H1 (cell line): ENCODE data around the gene EPHA6. TPM values are rescaled to one million over a fixed set of nuclear protein-coding genes. Genes with fewer than 3 reads are reported as not detected.

Experiments
- CTCF ChIA-PET: fragments of 300-600 bp; sonication (Branson Sonifier 250); formaldehyde crosslinking; loops from one replicate; lab custom pipeline; 2021; ENCODE audit not compliant: partially characterized antibody; lab: Charles Lee
- POLR2A ChIA-PET: fragments of 300-600 bp; sonication (Branson Sonifier 250); formaldehyde crosslinking; loops from one replicate; lab custom pipeline; 2021; ENCODE audit warnings: inconsistent platforms; ENCODE audit not compliant: partially characterized antibody; lab: Charles Lee
- DNase-seq, 2 experiments: peaks; one replicate each; pipeline versions ENCODE4 v3.0.0 to v3.0.0-alpha.2; 2010 to 2022; ENCODE audit warnings: low spot score in 2 of 2, low read depth in 1 of 2, mixed read lengths in 1 of 2
- FAIRE-seq: peaks from 2 replicates; lab custom pipeline; 2011; peaks lifted over from hg19 to GRCh38; lab: Jason Lieb, UNC
- H2AFZ ChIP-seq: 2 replicates; pipeline ENCODE4 v1.8.1; 2012; ENCODE audit warnings: low read length, inconsistent platforms
- H2AK5ac ChIP-seq: 2 replicates; pipeline ENCODE4 v1.6.1; 2013; ENCODE audit warnings: low read depth, low read length
- H2BK120ac ChIP-seq: replicated peaks from 2 replicates; pipeline ENCODE3; 2013; ENCODE audit warnings: low read depth, low read length, inconsistent platforms
- H2BK12ac ChIP-seq: 2 replicates; pipeline ENCODE4 v1.6.1; 2013; ENCODE audit warnings: low read depth, low read length
- H2BK15ac ChIP-seq: 2 replicates; pipeline ENCODE4 v1.6.1; 2013; ENCODE audit warnings: low read length
- H2BK20ac ChIP-seq: 2 replicates; pipeline ENCODE4 v1.6.1; 2013; ENCODE audit warnings: low read length
- H2BK5ac ChIP-seq: 2 replicates; pipeline ENCODE4 v1.6.1; 2013; ENCODE audit warnings: low read depth, low read length
- H3K14ac ChIP-seq: 2 replicates; pipeline ENCODE4 v1.6.1; 2013; ENCODE audit warnings: inconsistent platforms; ENCODE audit not compliant: insufficient read length
- H3K18ac ChIP-seq: 2 replicates; pipeline ENCODE4 v1.6.1; 2013; ENCODE audit warnings: low read length; ENCODE audit errors: extremely low read depth
- H3K23ac ChIP-seq: 2 replicates; pipeline ENCODE4 v1.6.1; 2013; ENCODE audit warnings: inconsistent platforms; ENCODE audit not compliant: insufficient read length
- H3K23me2 ChIP-seq: 2 replicates; pipeline ENCODE4 v1.6.1; 2013; ENCODE audit warnings: low read depth, low read length
- H3K27ac ChIP-seq: 2 replicates; pipeline ENCODE4 v1.6.1; 2011; ENCODE audit warnings: low read depth, low read length, inconsistent platforms
- H3K27me3 ChIP-seq, 4 experiments: replicated peaks in 1 of 4; 1 replicate in 1 of 4; 2 replicates in 3 of 4; pipeline versions ENCODE4 v1.6.1 to v1.8.1; 2011 to 2013; ENCODE audit warnings: low read length in 3 of 4, mild to moderate bottlenecking in 3 of 4, inconsistent platforms in 2 of 4, mixed read lengths in 2 of 4, moderate library complexity in 1 of 4; ENCODE audit not compliant: control insufficient read depth in 3 of 4, insufficient read depth in 3 of 4; ENCODE audit errors: extremely low read depth in 1 of 4
- H3K36me3 ChIP-seq, 4 experiments: 2 replicates each; pipeline versions ENCODE4 v1.6.1 to v1.8.1; 2011 to 2013; ENCODE audit warnings: mild to moderate bottlenecking in 4 of 4, low read length in 3 of 4, moderate library complexity in 2 of 4, control low read depth in 1 of 4, inconsistent platforms in 1 of 4; ENCODE audit not compliant: insufficient read depth in 4 of 4, control insufficient read depth in 2 of 4
- H3K4ac ChIP-seq: replicated peaks from 2 replicates; pipeline ENCODE3; 2013; ENCODE audit warnings: low read length, low read depth, mixed read lengths, inconsistent platforms; ENCODE audit not compliant: insufficient read length
- H3K4me1 ChIP-seq, 4 experiments: replicated peaks in 1 of 4; 1 replicate in 1 of 4; 2 replicates in 3 of 4; pipeline versions ENCODE4 v1.6.1 to v1.8.1; 2011 to 2013; ENCODE audit warnings: low read length in 3 of 4, inconsistent platforms in 2 of 4, mixed read lengths in 1 of 4; ENCODE audit not compliant: insufficient read depth in 4 of 4, control insufficient read depth in 3 of 4
- H3K4me2 ChIP-seq, 2 experiments: 2 replicates each; pipeline versions ENCODE4 v1.6.1 to v1.8.1; 2011 to 2013; ENCODE audit warnings: low read depth in 2 of 2, low read length in 2 of 2, control low read depth in 1 of 2, inconsistent platforms in 1 of 2, mild to moderate bottlenecking in 1 of 2; ENCODE audit not compliant: insufficient read depth in 1 of 2
- H3K4me3 ChIP-seq, 4 experiments: fragments of 200-600, 300-600 bp in 1 of 4; sonication (generic), shearing (Covaris generic), sonication (Bioruptor Twin) in 1 of 4; 2 replicates each; pipeline versions ENCODE4 v1.5.1 to v1.8.1; 2011 to 2016; ENCODE audit warnings: low read length in 4 of 4, low read depth in 3 of 4, control low read depth in 2 of 4, inconsistent platforms in 2 of 4, mild to moderate bottlenecking in 2 of 4, mixed read lengths in 1 of 4, moderate library complexity in 1 of 4; ENCODE audit not compliant: insufficient read depth in 2 of 4; ENCODE audit errors: extremely low read depth in 1 of 4
- H3K56ac ChIP-seq: replicated peaks from 2 replicates; pipeline ENCODE3; 2013; ENCODE audit warnings: low read depth, mild to moderate bottlenecking, mixed read lengths, low read length, inconsistent platforms; ENCODE audit not compliant: insufficient read length
- H3K79me1 ChIP-seq: 2 replicates; pipeline ENCODE4 v1.6.1; 2013; ENCODE audit warnings: low read depth, low read length, control low read depth
- H3K79me2 ChIP-seq, 2 experiments: 2 replicates each; pipeline versions ENCODE4 v1.6.1 to v1.8.1; 2012 to 2013; ENCODE audit warnings: low read length in 2 of 2, mild to moderate bottlenecking in 2 of 2, inconsistent platforms in 1 of 2; ENCODE audit not compliant: insufficient read depth in 2 of 2, control insufficient read depth in 1 of 2
- H3K9ac ChIP-seq, 4 experiments: replicated peaks in 1 of 4; 1 replicate in 1 of 4; 2 replicates in 3 of 4; pipeline versions ENCODE4 v1.6.1 to v1.8.1; 2011 to 2013; ENCODE audit warnings: low read depth in 3 of 4, low read length in 3 of 4, control low read depth in 2 of 4, mild to moderate bottlenecking in 2 of 4, moderate library complexity in 2 of 4, inconsistent platforms in 1 of 4; ENCODE audit errors: extremely low read depth in 1 of 4
- H3K9me3 ChIP-seq, 2 experiments: 2 replicates each; pipeline versions ENCODE4 v1.6.1 to v1.8.1; 2012 to 2013; ENCODE audit warnings: mild to moderate bottlenecking in 2 of 2, moderate library complexity in 2 of 2, control low read depth in 1 of 2, inconsistent platforms in 1 of 2, low read depth in 1 of 2, low read length in 1 of 2, mixed read lengths in 1 of 2; ENCODE audit not compliant: insufficient read depth in 2 of 2
- H4K20me1 ChIP-seq, 2 experiments: replicated peaks in 1 of 2; 2 replicates each; pipeline versions ENCODE3 to v1.8.1; 2011 to 2013; ENCODE audit warnings: inconsistent platforms in 2 of 2, low read length in 2 of 2, mild to moderate bottlenecking in 1 of 2; ENCODE audit not compliant: insufficient read depth in 2 of 2, control insufficient read depth in 1 of 2
- H4K5ac ChIP-seq: 2 replicates; pipeline ENCODE4 v1.6.1; 2013; ENCODE audit warnings: low read length, low read depth, mixed read lengths, inconsistent platforms; ENCODE audit not compliant: insufficient read length
- H4K8ac ChIP-seq: 2 replicates; pipeline ENCODE4 v1.8.0; 2013; ENCODE audit warnings: mild to moderate bottlenecking, moderate library complexity, low read length, inconsistent platforms; ENCODE audit not compliant: insufficient read depth; ENCODE audit errors: extremely low read depth
- H4K91ac ChIP-seq: replicated peaks from 2 replicates; pipeline ENCODE3; 2013; ENCODE audit warnings: low read length, mixed read lengths, inconsistent platforms; ENCODE audit not compliant: insufficient read length
- ATF2 ChIP-seq: IDR thresholded peaks from 2 replicates; pipeline ENCODE4 v1.6.1; 2012; ENCODE audit warnings: low read length, inconsistent platforms
- ATF3 ChIP-seq: IDR thresholded peaks from 2 replicates; pipeline ENCODE4 v1.6.1; 2011; ENCODE audit warnings: low read depth, mild to moderate bottlenecking, low read length; ENCODE audit not compliant: insufficient read depth
- BACH1 ChIP-seq: IDR thresholded peaks from 2 replicates; pipeline ENCODE4 v1.6.1; 2012; ENCODE audit warnings: low read length, improper control_type of control experiment
- CHD2 ChIP-seq: IDR thresholded peaks from 2 replicates; pipeline ENCODE4 v1.6.1; 2012; ENCODE audit warnings: low read length, improper control_type of control experiment
- EGR1 ChIP-seq: IDR thresholded peaks from 2 replicates; pipeline ENCODE4 v1.6.1; 2011; ENCODE audit warnings: low read depth, low read length, borderline replicate concordance
- JUN ChIP-seq: IDR thresholded peaks from 2 replicates; pipeline ENCODE4 v1.6.1; 2011; ENCODE audit warnings: low read depth, mild to moderate bottlenecking, improper control_type of control experiment, low read length
- JUND ChIP-seq: IDR thresholded peaks from 2 replicates; pipeline ENCODE4 v1.6.1; 2011; ENCODE audit warnings: mild to moderate bottlenecking, improper control_type of control experiment, low read length
- KDM4A ChIP-seq: IDR thresholded peaks from one replicate; pipeline ENCODE4 v1.7.1; 2012; ENCODE audit warnings: low read depth, mild to moderate bottlenecking, moderate library complexity, low read length, inconsistent platforms; ENCODE audit not compliant: severe bottlenecking
- NANOG ChIP-seq: IDR thresholded peaks from 2 replicates; pipeline ENCODE4 v1.6.1; 2011; ENCODE audit warnings: low read length, low read depth, mild to moderate bottlenecking, inconsistent platforms; ENCODE audit not compliant: insufficient read depth, poor library complexity, severe bottlenecking
- POLR2A ChIP-seq, 2 experiments: IDR thresholded peaks; 1 replicate in 1 of 2; 2 replicates in 1 of 2; pipeline ENCODE4 v1.6.1; 2011; ENCODE audit warnings: low read depth in 2 of 2, low read length in 2 of 2, mild to moderate bottlenecking in 2 of 2; ENCODE audit errors: control extremely low read depth in 1 of 2
- RAD21 ChIP-seq, 2 experiments: IDR thresholded peaks in 1 of 2; conservative IDR thresholded peaks in 1 of 2; 2 replicates each; pipeline ENCODE4 v1.6.1; 2011; ENCODE audit warnings: low read depth in 2 of 2, low read length in 2 of 2, improper control_type of control experiment in 1 of 2, inconsistent platforms in 1 of 2, mild to moderate bottlenecking in 1 of 2, moderate library complexity in 1 of 2
- SIX5 ChIP-seq: IDR thresholded peaks from 2 replicates; pipeline ENCODE4 v1.6.1; 2011; ENCODE audit warnings: mild to moderate bottlenecking, low read depth, low read length
- YY1 ChIP-seq: IDR thresholded peaks from 2 replicates; pipeline ENCODE4 v1.6.1; 2011; ENCODE audit warnings: low read depth, mild to moderate bottlenecking, low read length
- WGBS, 2 experiments: shearing (Covaris generic) in 1 of 2; methylation state at CpG; one replicate each; pipeline versions ENCODE4 v1.1.6 to v1.1.7; 2013 to 2015; ENCODE audit warnings: low lambda C conversion rate in 2 of 2, mixed read lengths in 2 of 2, inconsistent platforms in 1 of 2, low coverage in 1 of 2, missing lambda C conversion rate in 1 of 2; ENCODE audit not compliant: insufficient replicate concordance in 2 of 2, insufficient coverage in 1 of 2, insufficient read length in 1 of 2; ENCODE audit errors: extremely low coverage in 1 of 2, missing lambda C conversion rate in 1 of 2; 5-methylcytosine and 5-hydroxymethylcytosine counted together
- polyA plus RNA-seq, 7 experiments: library from polyadenylated mRNA; depleted of rRNA in 3 of 7; stranded (reverse) in 5 of 7; unstranded in 2 of 7; fragments of >200 nt in 5 of 7; fragments of 200-250 nt in 2 of 7; gene quantifications; 1 replicate in 5 of 7; 2 replicates in 1 of 7; 4 replicates in 1 of 7; pipeline versions ENCODE4 v1.2.1 to v1.2.3, GENCODE V29; 2011 to 2013; ENCODE audit warnings: missing spikeins in 2 of 7, mixed read lengths in 2 of 7
- total RNA-seq: library from RNA; stranded (reverse); fragmentation: NEBNext Ultra II Directional; extraction: Animal tissue kit (Norgen Biotek cat#: 25700); gene quantifications from 2 replicates; pipeline ENCODE4 v1.2.1, GENCODE V29; 2021

The EPHA6 gene
- total and polyA plus RNA-seq, 2 of the 8 experiments (the other 6 are each of a cell fraction or from before 2014, with no cell fraction given) = 0.83 to 3.2 TPM

- H3K4me3 ChIP-seq = no peak overlapping the region
- no peak overlapping the region for H4K5ac ChIP-seq
- H2BK120ac ChIP-seq = no peak overlapping the region
- no peak overlapping the region for H3K56ac ChIP-seq
- no peaks in the 10 kb centered on the region for H3K9me3 ChIP-seq
- no peaks in the 10 kb centered on the region; the same call in 1 of the 2 replicates for H3K23me2 ChIP-seq
- CTCF ChIA-PET = interaction anchor here (0.8 kb wide), 1 partner anchor 19 kb away, joined by 3 read pairs; no protein-coding TSS in a partner anchor
- no peak overlapping the region for H3K18ac ChIP-seq
- no peak overlapping the region for H3K4me2 ChIP-seq
- DNase-seq = no peak
- H3K9ac ChIP-seq = no peak overlapping the region
- H2BK5ac ChIP-seq = no peak overlapping the region
- H4K91ac ChIP-seq = no peak overlapping the region
- peaks cover 0 to 3% (median 0%) of the 10 kb centered on the region in 4 experiments; a peak in 1 of 7 replicates for H3K4me1 ChIP-seq
- 85% methylated on average over 1 of the region's 1 CpG; no CpG with 5 or more reads in 1 of the 2 experiments for WGBS, 2 experiments
- no peak overlapping the region for H2AFZ ChIP-seq
- no peak overlapping the region for H3K4ac ChIP-seq
- H2BK15ac ChIP-seq = no peak overlapping the region
- no peaks in the 10 kb centered on the region for H4K20me1 ChIP-seq
- POLR2A ChIA-PET = no interaction called here
- no peak overlapping the region for H2AK5ac ChIP-seq
- H2BK12ac ChIP-seq = no peak overlapping the region
- no peaks in the 10 kb centered on the region for H3K27me3 ChIP-seq
- FAIRE-seq = no peak
- no peak overlapping the region for H4K8ac ChIP-seq
- no peak overlapping the region for H3K14ac ChIP-seq
- H3K36me3 ChIP-seq = no peaks in the 10 kb centered on the region
- no peaks in the 10 kb centered on the region for H3K79me1 ChIP-seq
- no peak overlapping the region for H2BK20ac ChIP-seq
- H3K27ac ChIP-seq = no peak overlapping the region
- no peak overlapping the region for H3K23ac ChIP-seq
- H3K79me2 ChIP-seq = no peaks in the 10 kb centered on the region
- TF ChIP-seq YY1 (no peak), ATF2 (no peak), RAD21 (IDR thresholded peaks at IDR 0.05 in 1 of 2, conservative IDR thresholded peaks at IDR 0.05 in 1 of 2; ENCODE audit: low read depth in 2 of 2, low read length in 2 of 2) (no peak), KDM4A (no peak), POLR2A (IDR thresholded peaks at IDR 0.05; ENCODE audit: control extremely low read depth in 1 of 2, low read depth in 2 of 2, low read length in 2 of 2) (no peak), CHD2 (no peak), ATF3 (no peak), JUN (no peak), NANOG (no peak), BACH1 (no peak), JUND (no peak), EGR1 (no peak), SIX5 (no peak)
Measured at GRCh38 chr3:97738761-97739160, 924.4 kb downstream of the EPHA6 start.
